Glutamatergic neuron (in vitro differentiated cells): ENCODE measurements around the gene OXCT2. TPM values are rescaled to one million over a fixed set of nuclear protein-coding genes. Genes with fewer than 3 reads are reported as not detected.

Experiments
- DNase-seq: peaks from one replicate; pipeline ENCODE4 v3.0.0; 2022
- H3K27ac Mint-ChIP-seq: one replicate; pipeline ENCODE4 v1.8.0; 2020; ENCODE audit warnings: mild to moderate bottlenecking, mixed read lengths, inconsistent platforms; ENCODE audit not compliant: unreplicated experiment
- H3K27me3 Mint-ChIP-seq: one replicate; pipeline ENCODE4 v1.8.0; 2020; ENCODE audit warnings: mild to moderate bottlenecking, moderate library complexity, mixed read lengths, inconsistent platforms; ENCODE audit not compliant: unreplicated experiment
- H3K36me3 Mint-ChIP-seq: one replicate; pipeline ENCODE4 v1.8.0; 2020; ENCODE audit warnings: mild to moderate bottlenecking, mixed read lengths, inconsistent platforms; ENCODE audit not compliant: unreplicated experiment
- H3K4me1 Mint-ChIP-seq: one replicate; pipeline ENCODE4 v1.8.0; 2020; ENCODE audit warnings: mild to moderate bottlenecking, low read depth, mixed read lengths, inconsistent platforms; ENCODE audit not compliant: unreplicated experiment
- H3K4me3 Mint-ChIP-seq: one replicate; pipeline ENCODE4 v1.8.0; 2020; ENCODE audit warnings: mild to moderate bottlenecking, mixed read lengths, inconsistent platforms; ENCODE audit not compliant: unreplicated experiment
- H3K9me3 Mint-ChIP-seq: one replicate; pipeline ENCODE4 v1.8.0; 2020; ENCODE audit warnings: mild to moderate bottlenecking, moderate library complexity, mixed read lengths, inconsistent platforms; ENCODE audit not compliant: unreplicated experiment
- CTCF ChIP-seq: fragments of 200-600 bp; sonication (generic); IDR thresholded peaks from one replicate; pipeline ENCODE4 v1.5.0; 2021; ENCODE audit not compliant: partially characterized antibody, unreplicated experiment
- total RNA-seq: library from RNA; stranded (reverse); fragmentation: NEBNext Ultra II Directional; extraction: Animal tissue kit (Norgen Biotek cat#: 25700); gene quantifications from one replicate; pipeline ENCODE4 v1.2.1, GENCODE V29; 2021; ENCODE audit not compliant: unreplicated experiment

The OXCT2 gene
- total RNA-seq, 1 donor from 2014 or later = 0.37 TPM

DNA sequence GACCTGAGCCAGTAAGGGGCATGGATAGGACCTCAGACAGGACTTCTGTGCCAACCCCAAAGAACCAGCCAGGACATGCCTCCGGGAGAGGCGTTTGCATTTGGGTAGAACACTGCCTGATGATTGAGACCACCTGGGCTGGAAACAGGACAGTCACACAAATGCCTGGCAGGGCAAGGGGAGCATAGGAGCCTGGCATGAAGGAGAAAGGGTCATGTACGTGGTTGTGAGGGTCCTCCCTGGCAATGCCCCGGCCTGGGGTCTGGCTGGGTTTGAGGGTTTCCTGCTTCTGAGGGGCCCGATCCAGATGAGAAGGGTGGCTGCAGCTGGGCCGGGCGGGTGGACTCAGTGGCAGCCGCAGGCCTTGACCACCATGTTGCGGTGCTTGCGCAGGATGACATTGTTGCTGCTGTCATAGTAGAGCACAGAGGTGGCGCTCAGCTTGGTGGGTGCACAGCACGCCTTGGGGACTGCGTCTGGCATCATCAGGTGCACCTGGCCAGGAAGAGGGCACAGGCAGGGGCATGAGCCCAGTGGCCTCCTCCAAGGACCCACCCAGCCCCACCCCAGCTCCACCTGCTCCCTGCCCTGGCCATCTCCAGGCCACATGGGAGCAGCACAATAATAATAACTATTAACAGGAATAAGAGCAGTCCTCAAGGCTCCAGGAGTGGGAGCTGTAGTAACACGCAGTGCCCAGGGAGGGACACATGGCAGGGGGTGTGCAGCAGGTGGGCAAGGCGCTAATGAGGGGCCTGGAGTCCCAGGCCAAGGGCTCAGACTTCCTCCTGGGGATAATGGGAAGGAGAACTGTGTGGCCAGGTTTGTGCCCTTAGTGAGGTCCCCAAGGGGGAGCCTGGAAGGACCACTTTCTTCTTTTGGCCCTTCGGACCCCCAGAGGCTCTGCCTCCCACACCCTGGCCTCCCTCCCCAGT lies 10.8 kb downstream of the OXCT2 start:
- Mint-ChIP-seq H3K27me3 (peaks cover 3% of the 10 kb centered on the region), H3K9me3 (peaks cover 5% of the 10 kb centered on the region), H3K4me3 (no peak overlapping the region), H3K36me3 (peaks cover 10% of the 10 kb centered on the region), H3K4me1 (peaks cover 4% of the 10 kb centered on the region), H3K27ac (no peak overlapping the region)
- no peak for DNase-seq
- no peak for TF ChIP-seq CTCF

GRCh38 chr1:39759436-39759726 lies 11.8 kb downstream of the OXCT2 start:
- no peak overlapping the region for H3K4me3 Mint-ChIP-seq
- peaks cover 4% of the 10 kb centered on the region for H3K4me1 Mint-ChIP-seq
- H3K27ac Mint-ChIP-seq = no peak overlapping the region
- peaks cover 3% of the 10 kb centered on the region for H3K27me3 Mint-ChIP-seq
- H3K9me3 Mint-ChIP-seq = peaks cover 5% of the 10 kb centered on the region
- DNase-seq = no peak
- no peak for TF ChIP-seq CTCF
- H3K36me3 Mint-ChIP-seq = peaks cover 10% of the 10 kb centered on the region

DNA sequence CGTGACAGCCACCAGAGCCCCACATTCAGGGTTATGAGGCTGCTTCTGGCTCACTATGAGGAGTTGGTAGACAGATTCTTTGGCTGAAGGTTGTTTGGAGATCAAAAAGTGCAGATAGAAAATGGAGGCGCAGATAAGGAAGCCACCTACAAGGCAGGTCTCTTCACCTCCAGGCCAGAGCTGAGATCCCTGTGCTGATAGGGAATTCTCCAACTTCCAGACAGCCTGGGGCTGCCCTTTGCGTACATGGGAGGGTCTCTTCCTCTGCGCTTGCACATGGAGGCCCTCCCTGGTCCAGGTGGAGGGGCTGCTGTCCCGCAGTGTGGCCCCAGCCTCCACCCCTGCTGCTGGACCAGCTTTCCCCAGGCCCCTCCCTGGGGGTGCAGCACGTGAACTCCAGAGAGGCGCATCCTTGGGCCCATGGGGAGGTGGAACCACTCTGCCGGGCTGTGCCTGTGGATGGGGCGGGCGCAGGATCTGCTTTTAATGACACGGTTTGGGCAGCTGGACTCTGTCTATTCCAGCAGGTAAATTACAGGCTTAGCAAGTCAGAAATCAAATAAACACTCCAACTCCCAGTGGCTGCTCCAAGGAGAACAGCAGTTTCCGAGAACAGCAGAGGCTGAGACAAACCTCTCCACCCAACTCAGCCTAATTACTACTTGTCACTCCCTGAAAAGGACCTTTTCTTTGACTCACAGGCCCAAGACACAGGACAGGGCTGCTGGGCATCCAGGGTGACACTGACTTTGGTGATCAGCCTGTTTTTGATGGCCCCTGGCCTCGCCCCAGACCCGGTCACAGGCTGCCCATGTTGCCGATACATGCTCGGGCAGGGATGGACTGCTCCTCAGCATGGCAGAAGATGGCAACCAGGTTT lies 12.4 kb downstream of the OXCT2 start:
- DNase-seq = no peak
- Mint-ChIP-seq H3K36me3 (peaks cover 10% of the 10 kb centered on the region), H3K4me1 (peaks cover 4% of the 10 kb centered on the region), H3K27me3 (peaks cover 3% of the 10 kb centered on the region), H3K9me3 (peaks cover 5% of the 10 kb centered on the region), H3K27ac (no peak overlapping the region), H3K4me3 (no peak overlapping the region)
- TF ChIP-seq CTCF = no peak

GRCh38 chr1:39757501-39757900 lies 13.6 kb downstream of the OXCT2 start:
- Mint-ChIP-seq H3K36me3 (peaks cover 10% of the 10 kb centered on the region), H3K4me1 (peaks cover 4% of the 10 kb centered on the region), H3K9me3 (peaks cover 5% of the 10 kb centered on the region), H3K4me3 (no peak overlapping the region), H3K27ac (no peak overlapping the region), H3K27me3 (peaks cover 3% of the 10 kb centered on the region)
- no peak for TF ChIP-seq CTCF
- no peak for DNase-seq
